Activated T-cell treated with anti-CD3 and anti-CD28 coated beads, Interleukin-2, amount 50 U/mL, for 72 hours (primary cell): ENCODE results near the gene KCNG4. TPM values are rescaled to one million over a fixed set of nuclear protein-coding genes. Genes with fewer than 3 reads are reported as not detected.

Experiments
- ATAC-seq, 2 donors: fragments of 150-1000 bp; cut with Tn5 transposase; replicated peaks in 1 of 2; 2 replicates each; pipeline ENCODE4 v1.10.0; 2021; ENCODE audit warnings: moderate library complexity in 2 of 2, mild to moderate bottlenecking in 1 of 2
- DNase-seq, 2 donors: peaks; one replicate each; pipeline ENCODE4 v3.0.0; 2021 to 2022; ENCODE audit warnings: mixed read lengths in 1 of 2
- H3K27ac Mint-ChIP-seq: one replicate; pipeline ENCODE4 v1.8.0; 2022; ENCODE audit warnings: mild to moderate bottlenecking, moderate library complexity, mixed read lengths
- H3K27me3 Mint-ChIP-seq: one replicate; pipeline ENCODE4 v1.8.0; 2022; ENCODE audit warnings: low read depth, mixed read lengths
- H3K36me3 Mint-ChIP-seq, 2 donors: one replicate each; pipeline ENCODE4 v1.8.0; 2022; ENCODE audit warnings: mixed read lengths in 2 of 2, mild to moderate bottlenecking in 1 of 2; ENCODE audit not compliant: insufficient read depth in 2 of 2
- H3K4me1 Mint-ChIP-seq: one replicate; pipeline ENCODE4 v1.8.0; 2022; ENCODE audit warnings: low read depth, mixed read lengths
- H3K4me3 Mint-ChIP-seq, 2 donors: one replicate each; pipeline ENCODE4 v1.8.0; 2022; ENCODE audit warnings: mild to moderate bottlenecking in 2 of 2, mixed read lengths in 2 of 2, moderate library complexity in 2 of 2
- H3K9me3 Mint-ChIP-seq, 2 donors: one replicate each; pipeline ENCODE4 v1.8.0; 2022; ENCODE audit warnings: mixed read lengths in 2 of 2
- total RNA-seq, 2 donors: library from RNA; stranded (reverse); gene quantifications; one replicate each; pipeline ENCODE4 v1.2.3, GENCODE V29; 2022

The KCNG4 gene
- total RNA-seq, 2 donors from 2014 or later = not detected

GRCh38 chr16:84274515-84274914 is 34.7 kb upstream of the KCNG4 start:
- no peak overlapping the region for H3K27ac Mint-ChIP-seq
- H3K4me1 Mint-ChIP-seq = no peaks in the 10 kb centered on the region
- ATAC-seq = no peak
- DNase-seq = no peak
- H3K27me3 Mint-ChIP-seq = peaks cover 6% of the 10 kb centered on the region
- no peaks in the 10 kb centered on the region for H3K9me3 Mint-ChIP-seq
- H3K36me3 Mint-ChIP-seq = no peaks in the 10 kb centered on the region
- no peak overlapping the region for H3K4me3 Mint-ChIP-seq

DNA sequence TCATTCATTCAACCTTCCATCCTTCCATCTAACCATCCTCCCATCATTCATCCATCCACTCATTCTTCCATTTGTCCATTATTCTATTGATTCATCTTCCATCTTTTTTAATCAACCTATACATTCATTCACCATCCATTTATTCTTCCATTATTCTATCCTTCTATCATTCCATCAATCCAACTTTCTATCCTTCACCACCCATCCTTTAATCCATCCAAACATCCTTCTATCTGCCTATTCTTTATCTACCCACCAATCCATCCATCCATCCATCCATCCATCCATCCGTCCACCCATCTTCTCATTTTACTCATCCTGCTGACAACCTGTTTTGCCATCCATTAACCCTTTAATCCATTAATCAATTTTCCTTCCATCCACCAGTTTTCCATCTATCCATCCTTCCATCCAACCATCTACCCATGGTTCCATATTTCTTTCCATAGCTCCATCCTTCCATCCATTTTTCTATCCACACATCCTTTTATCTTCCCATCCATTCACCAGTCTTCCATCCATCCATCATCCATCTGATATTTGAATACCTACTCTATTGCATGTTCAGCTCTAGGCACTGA is 33.0 kb upstream of the KCNG4 start:
- H3K4me1 Mint-ChIP-seq = no peaks in the 10 kb centered on the region
- no peak overlapping the region for H3K4me3 Mint-ChIP-seq
- no peaks in the 10 kb centered on the region for H3K36me3 Mint-ChIP-seq
- no peaks in the 10 kb centered on the region for H3K9me3 Mint-ChIP-seq
- no peak overlapping the region for H3K27ac Mint-ChIP-seq
- ATAC-seq = no peak
- no peak for DNase-seq
- H3K27me3 Mint-ChIP-seq = peaks cover 6% of the 10 kb centered on the region

- Mint-ChIP-seq H3K27me3 (peaks cover 6% of the 10 kb centered on the region), H3K36me3 (no peaks in the 10 kb centered on the region), H3K9me3 (no peaks in the 10 kb centered on the region), H3K27ac (no peak overlapping the region), H3K4me1 (no peaks in the 10 kb centered on the region), H3K4me3 (no peak overlapping the region)
- DNase-seq (no peak), ATAC-seq (no peak)
These were observed 32.1 kb upstream of the KCNG4 start for GRCh38 chr16:84271866-84272265.

GRCh38 chr16:84271037-84271436 is 31.2 kb upstream of the KCNG4 start:
- Mint-ChIP-seq H3K27me3 (peaks cover 6% of the 10 kb centered on the region), H3K36me3 (no peaks in the 10 kb centered on the region), H3K4me1 (no peaks in the 10 kb centered on the region), H3K4me3 (no peak overlapping the region), H3K9me3 (no peaks in the 10 kb centered on the region), H3K27ac (no peak overlapping the region)
- DNase-seq (no peak), ATAC-seq (no peak)

- H3K27me3 Mint-ChIP-seq = peaks cover 6% of the 10 kb centered on the region
- H3K27ac Mint-ChIP-seq = no peak overlapping the region
- no peaks in the 10 kb centered on the region for H3K36me3 Mint-ChIP-seq
- ATAC-seq (no peak), DNase-seq (no peak)
- H3K4me1 Mint-ChIP-seq = no peaks in the 10 kb centered on the region
- H3K9me3 Mint-ChIP-seq = no peaks in the 10 kb centered on the region
- H3K4me3 Mint-ChIP-seq = no peak overlapping the region
These were observed 30.7 kb upstream of the KCNG4 start for GRCh38 chr16:84270531-84270930.

DNA sequence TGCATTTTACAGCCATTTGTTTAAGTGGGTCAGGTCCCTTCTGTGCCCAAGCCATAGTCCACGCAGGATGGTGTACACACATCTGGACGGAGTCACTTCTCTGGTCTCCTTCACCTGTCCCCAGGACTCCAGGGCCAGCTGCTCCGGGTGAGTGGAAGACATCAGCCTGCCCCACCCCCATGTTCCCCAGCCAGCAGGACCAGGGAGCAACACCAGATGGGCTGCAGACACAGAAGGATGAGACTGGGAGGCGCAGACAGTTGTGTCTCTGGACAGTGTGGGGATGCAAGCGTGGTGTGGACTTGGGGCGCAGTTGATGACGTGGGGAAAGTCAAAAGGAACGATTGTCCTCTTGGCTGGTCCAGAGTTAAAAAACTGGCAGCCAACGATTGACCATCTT is 30.3 kb upstream of the KCNG4 start:
- no peak for DNase-seq
- Mint-ChIP-seq H3K27me3 (peaks cover 6% of the 10 kb centered on the region), H3K4me3 (no peak overlapping the region), H3K4me1 (no peaks in the 10 kb centered on the region), H3K36me3 (no peaks in the 10 kb centered on the region), H3K27ac (no peak overlapping the region), H3K9me3 (no peaks in the 10 kb centered on the region)
- ATAC-seq = no peak

- no peak overlapping the region for H3K27ac Mint-ChIP-seq
- H3K4me1 Mint-ChIP-seq = no peaks in the 10 kb centered on the region
- no peak overlapping the region for H3K4me3 Mint-ChIP-seq
- no peak for DNase-seq
- peaks cover 11% of the 10 kb centered on the region for H3K27me3 Mint-ChIP-seq
- no peaks in the 10 kb centered on the region for H3K36me3 Mint-ChIP-seq
- H3K9me3 Mint-ChIP-seq = no peaks in the 10 kb centered on the region
- no peak for ATAC-seq
These were observed 28.7 kb upstream of the KCNG4 start for GRCh38 chr16:84268291-84269040.

- Mint-ChIP-seq H3K4me1 (no peaks in the 10 kb centered on the region), H3K27me3 (peaks cover 11% of the 10 kb centered on the region)
These were observed 27.6 kb upstream of the KCNG4 start for GRCh38 chr16:84267380-84267779.

DNA sequence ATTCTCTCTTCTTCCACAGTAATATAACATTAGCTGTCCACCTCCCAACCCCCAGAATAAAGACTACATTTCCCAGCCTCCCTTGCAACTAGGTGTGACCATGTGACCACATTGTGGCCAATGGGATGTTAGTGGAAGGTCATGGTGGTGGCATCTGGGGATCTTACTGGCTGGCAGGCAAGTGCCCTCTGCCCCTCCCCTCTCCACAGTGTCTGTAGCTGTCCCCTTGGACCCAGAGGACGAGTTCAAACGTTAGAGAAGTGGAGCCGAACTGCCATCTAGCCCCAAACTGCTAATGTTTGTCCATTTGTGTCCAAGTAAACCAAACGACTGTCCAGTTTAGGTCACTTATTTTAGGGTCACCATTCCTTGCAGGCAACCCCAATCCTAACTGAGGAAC is 26.6 kb upstream of the KCNG4 start:
- peak; percentile 81 to 86 for ATAC-seq
- peaks cover 11% of the 10 kb centered on the region for H3K27me3 Mint-ChIP-seq
- no peak overlapping the region for H3K27ac Mint-ChIP-seq

More at GRCh38 chr16:84267380-84267779, 27.6 kb upstream of the KCNG4 start:
- H3K27ac Mint-ChIP-seq = no peak overlapping the region
- ATAC-seq = no peak
- H3K36me3 Mint-ChIP-seq = no peaks in the 10 kb centered on the region
- H3K9me3 Mint-ChIP-seq = no peaks in the 10 kb centered on the region
- no peak for DNase-seq
- no peak overlapping the region for H3K4me3 Mint-ChIP-seq

DNA sequence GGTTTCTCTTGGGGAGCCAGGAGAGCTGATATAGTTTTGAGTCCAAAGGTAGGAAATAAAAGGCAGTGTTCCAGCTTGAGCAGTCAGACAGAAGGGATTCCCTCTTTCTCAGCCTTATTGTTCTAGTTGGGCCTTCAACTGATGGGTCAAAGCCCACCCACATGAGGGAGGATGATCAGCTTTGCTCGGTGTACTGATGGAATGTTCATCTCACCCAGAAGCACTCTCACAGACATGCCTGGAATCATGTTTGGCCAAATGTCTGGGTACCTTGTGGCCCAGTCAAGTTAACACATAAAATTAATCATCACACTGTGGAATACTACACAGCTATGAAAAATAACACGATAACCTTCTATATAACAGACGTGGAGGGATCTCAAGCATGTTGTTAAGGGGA is 23.1 kb upstream of the KCNG4 start:
- H3K27me3 Mint-ChIP-seq = peaks cover 6% of the 10 kb centered on the region
- ATAC-seq (no peak), DNase-seq (no peak)
- no peaks in the 10 kb centered on the region for H3K36me3 Mint-ChIP-seq
- H3K27ac Mint-ChIP-seq = no peak overlapping the region
- no peaks in the 10 kb centered on the region for H3K9me3 Mint-ChIP-seq
- H3K4me3 Mint-ChIP-seq = no peak overlapping the region
- H3K4me1 Mint-ChIP-seq = no peaks in the 10 kb centered on the region

More for the DNA sequence above, 26.6 kb upstream of the KCNG4 start:
- Mint-ChIP-seq H3K4me3 (no peak overlapping the region), H3K4me1 (no peaks in the 10 kb centered on the region), H3K9me3 (no peaks in the 10 kb centered on the region), H3K36me3 (no peaks in the 10 kb centered on the region)
- peak; percentile 20 to 42 for DNase-seq

GRCh38 chr16:84262031-84262430 is 22.2 kb upstream of the KCNG4 start:
- Mint-ChIP-seq H3K27me3 (peaks cover 12% of the 10 kb centered on the region), H3K9me3 (no peaks in the 10 kb centered on the region), H3K4me1 (no peaks in the 10 kb centered on the region), H3K4me3 (no peak overlapping the region), H3K36me3 (no peaks in the 10 kb centered on the region), H3K27ac (no peak overlapping the region)
- DNase-seq = no peak
- ATAC-seq = no peak

DNA sequence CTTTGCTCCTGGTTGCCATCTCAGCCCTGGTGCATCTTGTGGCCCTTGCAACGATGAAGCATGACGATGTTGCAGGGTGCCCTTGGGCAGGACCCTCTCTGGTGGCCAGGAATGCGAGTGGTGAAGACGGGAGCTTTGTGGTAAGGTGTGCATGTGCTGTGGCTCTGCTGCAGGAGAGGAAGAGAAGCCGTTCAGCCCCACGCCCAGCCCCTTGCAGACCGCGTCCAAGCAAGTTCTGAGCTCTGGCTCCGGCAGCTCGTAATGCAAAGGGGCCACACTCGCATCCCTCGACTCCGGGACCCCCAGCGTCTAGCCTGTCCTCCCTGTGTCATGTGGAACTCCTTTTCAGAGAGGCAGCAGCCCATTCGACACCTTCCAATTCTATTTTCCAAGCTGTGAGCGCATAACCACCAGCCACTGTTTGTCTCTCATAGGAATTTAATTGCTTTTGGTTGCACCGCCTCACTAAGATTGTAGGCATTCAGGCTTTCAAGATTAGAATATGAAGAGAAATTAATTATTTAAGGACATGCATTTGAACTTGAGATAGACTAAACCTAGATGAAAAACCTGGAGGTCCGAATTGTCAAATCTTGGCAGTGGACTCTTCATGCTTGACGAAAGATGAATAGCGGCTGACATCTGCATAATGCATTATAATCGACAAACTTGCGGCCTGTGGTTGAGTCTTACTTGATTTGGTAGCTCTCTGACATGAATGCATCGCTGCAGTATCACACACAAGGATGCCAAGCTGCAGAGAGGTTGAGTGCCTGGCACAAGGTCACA is 21.1 kb upstream of the KCNG4 start:
- Mint-ChIP-seq H3K4me1 (no peaks in the 10 kb centered on the region), H3K27me3 (peaks cover 19% of the 10 kb centered on the region), H3K27ac (no peak overlapping the region), H3K36me3 (no peaks in the 10 kb centered on the region), H3K4me3 (no peak overlapping the region), H3K9me3 (no peaks in the 10 kb centered on the region)
- ATAC-seq (no peak), DNase-seq (no peak)

DNA sequence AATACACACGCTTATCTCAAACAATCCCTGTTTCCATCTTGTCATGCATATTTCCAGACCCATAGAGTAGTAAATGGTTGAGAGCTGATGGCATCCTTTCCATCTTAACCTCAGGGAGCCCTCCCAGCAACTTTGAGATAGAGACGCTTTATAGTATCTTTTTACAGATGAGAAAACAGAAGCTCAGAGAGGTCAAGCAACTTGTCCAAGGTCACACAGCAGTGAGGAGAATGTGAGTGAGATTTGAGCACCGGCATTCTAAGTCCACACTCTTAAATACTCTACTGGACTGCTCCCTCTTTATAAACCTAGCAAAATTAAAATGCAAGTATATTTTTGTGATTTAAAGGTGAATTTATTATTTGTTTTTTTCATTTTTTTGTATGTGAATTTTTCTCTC is 19.9 kb upstream of the KCNG4 start:
- no peak for ATAC-seq
- H3K4me3 Mint-ChIP-seq = no peak overlapping the region
- H3K27ac Mint-ChIP-seq = no peak overlapping the region
- no peaks in the 10 kb centered on the region for H3K36me3 Mint-ChIP-seq
- DNase-seq = no peak
- no peaks in the 10 kb centered on the region for H3K9me3 Mint-ChIP-seq
- H3K4me1 Mint-ChIP-seq = no peaks in the 10 kb centered on the region
- peaks cover 14% of the 10 kb centered on the region for H3K27me3 Mint-ChIP-seq
